NCI-H446 treated with DMSO at 0.1 percent for 48 hours (cell line): ENCODE results near the gene THEM5.
"Not testable (repeated sequence)": the region's sequence is repeated elsewhere in the genome, so short reads cannot be mapped to it uniquely, and the experiment has no call there.

ENCODE experiments used
- DNase-seq: peaks from one replicate; lab custom pipeline; 2025; lab: John Stamatoyannopoulos, UW

THEM5 gene, protein sequence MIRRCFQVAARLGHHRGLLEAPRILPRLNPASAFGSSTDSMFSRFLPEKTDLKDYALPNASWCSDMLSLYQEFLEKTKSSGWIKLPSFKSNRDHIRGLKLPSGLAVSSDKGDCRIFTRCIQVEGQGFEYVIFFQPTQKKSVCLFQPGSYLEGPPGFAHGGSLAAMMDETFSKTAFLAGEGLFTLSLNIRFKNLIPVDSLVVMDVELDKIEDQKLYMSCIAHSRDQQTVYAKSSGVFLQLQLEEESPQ

DNA sequence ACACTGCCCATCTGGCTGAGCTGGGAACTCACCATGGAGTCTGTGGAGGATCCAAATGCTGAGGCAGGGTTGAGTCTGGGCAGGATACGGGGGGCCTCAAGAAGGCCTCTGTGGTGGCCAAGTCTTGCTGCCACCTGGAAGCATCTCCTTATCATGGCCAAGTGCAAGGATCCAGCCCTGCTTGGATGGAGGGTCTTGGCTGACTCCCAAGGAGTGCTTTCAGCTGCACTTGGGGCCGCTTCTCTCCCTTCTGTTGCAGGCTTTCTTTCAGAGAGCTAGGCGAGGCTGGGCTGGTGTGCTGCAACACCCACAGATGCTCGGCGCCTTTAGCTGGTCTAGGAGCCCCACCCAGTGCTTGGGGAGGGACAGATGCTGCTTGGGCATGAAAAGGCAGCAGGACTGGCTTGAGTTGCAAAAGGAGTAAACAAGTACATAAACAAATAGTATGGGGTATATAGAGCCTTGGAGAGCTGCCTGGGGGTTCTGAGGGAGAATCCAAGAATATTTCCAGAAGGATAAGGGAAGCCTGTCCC, at the start of gene THEM5:
Gene THEM5, minus strand, starts transcription at position 302 of the 533 bp plus-strand sequence. Its CDS starts 147 bp downstream, at position 155.
- DNase-seq: peak; percentile 10

DNA sequence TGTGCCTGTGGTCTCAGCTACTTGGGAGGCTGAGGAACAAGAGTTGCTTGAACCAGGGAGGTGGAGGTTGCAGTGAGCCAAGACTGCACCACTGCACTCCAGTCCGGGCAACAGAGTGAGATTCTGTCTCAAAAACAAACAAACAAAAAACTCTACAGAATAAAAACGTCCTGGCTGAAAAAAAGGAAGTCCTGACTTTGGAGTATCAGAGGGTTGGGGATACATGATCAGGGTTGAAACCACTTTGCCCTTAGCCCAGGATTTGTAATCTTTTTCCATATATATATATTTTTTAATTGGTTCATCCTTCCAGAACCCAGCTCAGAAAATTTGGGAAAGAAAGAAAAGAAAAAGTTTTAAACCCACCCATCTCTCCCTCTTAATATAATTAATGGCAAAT, 49.3 kb upstream of the THEM5 start:
- no peak for DNase-seq

DNA sequence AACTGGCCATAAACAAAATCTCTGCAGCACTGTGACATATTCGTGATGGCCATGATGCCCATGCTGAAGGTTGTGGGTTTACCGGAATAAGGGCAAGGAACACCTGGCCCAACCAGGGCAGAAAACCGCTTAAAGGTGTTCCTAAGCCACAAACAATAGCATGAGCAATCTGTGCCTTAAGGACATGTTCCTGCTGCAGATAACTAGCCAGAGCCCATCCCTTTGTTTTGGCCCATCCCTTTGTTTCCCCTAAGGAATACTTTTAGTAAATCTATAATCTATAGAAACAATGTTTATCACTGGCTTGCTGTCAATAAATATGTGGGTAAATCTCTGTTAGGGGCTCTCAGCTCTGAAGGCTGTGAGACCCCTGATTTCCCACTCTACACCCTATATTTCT, 47.3 kb upstream of the THEM5 start:
- not testable (repeated sequence) for DNase-seq

DNA sequence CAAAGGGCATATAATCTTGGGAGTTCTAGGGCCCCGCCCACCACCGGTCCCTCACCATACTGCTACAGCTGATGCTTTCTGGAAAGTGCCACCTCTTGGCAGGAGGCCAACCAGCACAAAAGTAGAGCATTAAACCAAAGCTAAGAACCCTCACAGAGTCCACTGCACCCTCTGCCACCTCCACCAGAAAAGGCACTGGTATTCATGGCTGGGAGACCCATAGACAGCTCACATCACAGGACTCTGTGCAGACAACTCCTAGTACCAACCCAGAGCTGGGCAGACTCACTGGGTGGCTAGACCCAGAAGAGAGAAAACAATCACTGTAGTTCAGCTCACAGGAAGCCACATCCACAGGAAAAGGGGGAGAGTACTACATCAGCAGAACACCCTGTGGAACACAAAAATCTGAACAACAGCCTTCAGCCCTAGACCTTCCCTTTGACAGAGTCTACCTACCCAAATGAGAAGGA, 45.0 kb upstream of the THEM5 start:
- no peak for DNase-seq

DNA sequence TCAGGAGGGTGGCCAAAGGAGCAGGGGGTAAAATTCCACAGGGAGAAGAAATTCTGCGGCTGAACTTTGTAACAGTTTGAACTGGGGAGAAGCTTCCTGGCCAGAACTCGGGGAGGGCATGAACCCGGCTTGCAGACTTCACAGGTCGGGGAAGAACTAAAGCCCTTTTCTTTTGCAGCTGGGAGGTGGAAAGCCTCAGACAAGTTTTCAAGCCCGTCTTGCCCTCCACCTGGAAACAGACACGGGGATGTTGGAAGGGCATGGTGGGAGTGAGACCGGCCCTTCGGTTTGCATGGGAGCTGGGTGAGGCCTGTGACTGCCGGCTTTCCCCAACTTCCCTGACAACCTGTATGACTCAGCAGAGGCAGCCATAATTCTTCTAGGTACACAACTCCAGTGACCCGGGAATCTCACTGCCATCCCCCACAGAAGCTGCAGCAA, 44.5 kb upstream of the THEM5 start:
- DNase-seq: no peak

DNA sequence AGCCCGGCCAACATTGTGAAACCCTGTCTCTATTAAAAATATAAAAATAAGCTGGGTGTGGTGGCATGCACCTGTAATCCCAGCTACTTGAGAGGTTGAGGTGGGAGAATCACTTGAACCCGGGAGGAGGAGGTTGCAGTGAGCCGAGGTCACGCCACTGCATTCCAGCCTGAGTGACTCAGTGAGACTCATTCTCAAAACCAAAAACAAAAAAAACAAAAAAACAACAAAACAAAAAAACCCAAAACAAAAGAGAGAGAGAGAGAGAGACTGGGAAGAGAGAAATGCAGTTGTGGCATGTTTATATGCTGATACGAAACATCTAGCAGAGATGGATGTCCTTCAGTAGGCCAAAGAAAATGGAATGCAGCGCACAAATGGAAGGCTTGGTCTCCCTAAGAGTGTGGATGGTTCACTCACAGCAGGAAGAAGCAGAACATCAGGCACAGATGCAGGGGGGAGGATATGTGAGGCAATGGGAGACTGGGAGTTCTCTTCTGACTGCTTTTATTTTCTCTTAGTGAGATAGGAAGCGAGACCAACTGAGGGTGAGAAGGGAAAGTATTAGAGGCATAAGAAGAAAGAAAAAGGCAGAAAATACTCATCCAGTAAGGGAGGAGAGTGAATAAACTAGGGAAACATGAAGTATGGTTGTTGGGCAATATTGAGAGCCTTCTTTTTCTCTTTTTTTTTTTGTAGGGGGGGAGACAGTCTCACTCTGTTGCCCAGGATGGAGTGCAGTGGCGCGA, 39.8 kb upstream of the THEM5 start:
- no peak for DNase-seq

DNA sequence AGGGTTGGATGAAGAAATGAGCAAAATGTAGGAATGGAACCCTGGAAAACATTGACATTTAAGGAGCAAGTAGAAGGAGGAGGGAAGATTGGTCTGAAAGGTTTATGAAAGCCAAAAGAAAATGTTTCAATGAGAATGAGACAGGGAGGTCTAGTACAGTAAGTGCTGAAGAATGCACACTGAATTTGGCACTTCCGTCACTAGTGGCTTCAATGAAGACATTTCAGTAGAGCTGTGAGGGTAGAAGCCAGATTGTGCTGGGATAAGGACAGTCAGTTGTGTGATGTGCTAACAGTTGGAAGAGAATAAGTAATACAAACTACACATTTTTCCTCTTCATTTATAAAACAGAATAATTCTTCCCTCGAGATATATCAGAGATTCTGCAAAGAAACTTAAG, 38.7 kb upstream of the THEM5 start:
- DNase-seq: no peak

DNA sequence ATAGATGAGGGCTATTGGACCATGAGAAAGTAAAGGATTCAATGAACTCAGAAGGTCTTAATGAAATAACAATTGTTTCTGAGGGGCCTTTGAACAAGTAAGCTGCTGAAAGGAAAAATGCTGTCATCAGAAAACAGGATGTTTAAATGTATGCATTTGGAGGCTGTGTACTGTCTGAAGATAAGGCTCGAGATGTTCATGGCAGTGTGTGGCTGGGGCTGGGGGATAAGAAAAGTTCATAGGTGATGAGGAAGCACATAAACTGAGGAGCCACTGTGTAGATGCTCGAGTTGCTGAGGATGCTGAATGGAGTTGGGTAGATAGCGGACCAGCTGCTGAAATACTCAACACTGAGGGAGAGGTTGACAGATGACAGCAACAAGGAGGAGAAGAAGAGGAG, 38.0 kb upstream of the THEM5 start:
- DNase-seq: no peak

DNA sequence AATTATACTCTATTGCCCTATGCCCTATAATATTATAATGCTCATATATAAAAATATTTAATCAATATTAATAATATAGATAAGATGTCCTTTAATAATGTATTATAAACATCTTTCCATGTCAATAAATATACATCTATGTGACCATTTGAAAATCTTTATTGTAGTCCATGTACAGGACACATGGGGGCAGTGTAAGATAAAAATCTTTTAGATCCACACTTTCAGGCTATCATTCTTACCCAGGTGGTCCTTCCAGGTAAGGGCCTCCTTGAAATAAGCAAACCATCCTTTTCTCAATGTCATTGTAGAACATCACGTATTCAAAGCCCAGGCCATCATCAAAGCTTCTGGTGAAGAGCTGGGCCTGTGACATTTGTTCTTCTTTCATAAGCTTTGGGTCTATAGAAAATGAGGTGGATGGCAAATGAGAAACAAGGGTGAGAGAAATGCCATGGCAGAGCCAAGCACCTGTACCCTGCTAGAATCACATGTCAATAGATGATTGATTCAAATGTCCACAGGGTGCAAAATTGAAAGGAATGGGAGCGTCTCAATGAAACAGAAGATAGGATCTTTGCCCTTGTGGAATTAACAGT, 35.6 kb upstream of the THEM5 start:
- DNase-seq: no peak

DNA sequence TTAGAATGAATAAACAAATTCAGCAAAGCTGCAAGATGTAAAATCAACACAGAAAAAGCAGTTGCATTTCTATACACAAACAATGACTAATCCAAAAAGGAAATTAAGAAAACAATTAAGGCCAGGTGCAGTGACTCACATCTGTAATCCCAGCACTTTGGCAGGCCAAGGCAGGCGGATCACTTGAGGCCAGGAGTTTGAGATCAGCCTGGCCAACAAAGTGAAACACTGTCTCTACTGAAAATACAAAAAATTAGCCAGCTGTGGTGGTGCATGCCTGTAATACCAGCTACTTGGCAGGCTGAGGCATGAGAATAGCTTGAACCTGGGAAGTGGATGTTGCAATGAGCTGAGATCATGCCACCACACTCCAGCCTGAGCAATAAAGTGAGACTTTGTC, 33.5 kb upstream of the THEM5 start:
- no peak for DNase-seq

DNA sequence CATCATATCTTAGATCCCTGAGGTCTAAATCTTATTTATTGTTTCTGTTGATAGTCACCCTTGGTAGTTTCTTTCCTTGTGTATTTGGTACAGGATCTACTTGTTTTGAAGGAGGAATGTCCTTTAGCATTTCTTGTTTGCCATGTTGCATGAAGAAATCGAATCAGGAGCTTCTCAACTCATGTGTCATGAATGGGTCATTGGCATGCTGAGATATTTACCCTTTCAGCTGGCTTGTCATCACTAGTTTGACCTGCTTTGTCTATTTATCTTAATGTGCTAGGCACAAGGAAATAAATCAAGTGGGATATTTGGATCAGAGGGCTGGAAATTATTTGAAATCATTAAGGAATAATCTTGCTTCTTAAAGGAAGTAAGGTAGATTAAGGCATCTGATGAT, 32.0 kb upstream of the THEM5 start:
- DNase-seq: no peak

DNA sequence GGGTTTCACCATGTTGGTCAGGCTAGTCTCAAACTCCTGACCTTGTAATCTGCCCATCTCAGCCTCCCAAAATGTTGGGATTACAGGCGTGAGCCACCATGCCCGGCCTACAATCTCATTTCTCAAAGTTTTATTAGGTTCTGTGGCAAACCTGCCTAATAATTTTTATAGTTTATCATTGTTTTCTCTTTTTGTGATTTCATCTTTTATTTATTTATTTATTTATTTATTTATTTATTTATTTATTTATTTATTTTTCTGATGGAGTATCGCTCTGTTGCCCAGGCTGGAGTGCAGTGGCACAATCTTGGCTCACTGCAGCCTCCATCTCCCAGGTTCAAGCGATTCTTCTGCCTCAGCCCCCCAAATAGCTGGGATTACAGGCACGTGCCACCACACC, 31.4 kb upstream of the THEM5 start:
- DNase-seq: not testable (repeated sequence)

DNA sequence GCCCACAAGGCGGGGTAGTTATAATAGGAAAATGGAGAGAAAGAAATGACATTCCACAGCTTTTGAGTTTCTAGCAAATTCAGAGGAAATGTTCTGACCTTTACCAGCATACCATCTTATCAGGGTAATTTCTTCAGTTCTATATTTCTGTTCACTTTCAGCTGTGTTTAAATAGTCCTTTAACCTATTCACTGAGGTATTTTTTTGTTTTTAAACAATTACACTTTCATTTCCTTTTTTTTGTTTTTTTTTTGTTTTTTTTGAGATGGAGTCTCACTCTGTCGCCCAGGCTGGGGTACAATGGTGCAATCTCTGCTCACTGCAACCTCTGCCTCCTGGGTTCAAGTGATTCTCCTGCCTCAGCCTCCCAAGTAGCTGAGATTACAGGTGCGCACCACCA, 30.9 kb upstream of the THEM5 start:
- DNase-seq: not testable (repeated sequence)

DNA sequence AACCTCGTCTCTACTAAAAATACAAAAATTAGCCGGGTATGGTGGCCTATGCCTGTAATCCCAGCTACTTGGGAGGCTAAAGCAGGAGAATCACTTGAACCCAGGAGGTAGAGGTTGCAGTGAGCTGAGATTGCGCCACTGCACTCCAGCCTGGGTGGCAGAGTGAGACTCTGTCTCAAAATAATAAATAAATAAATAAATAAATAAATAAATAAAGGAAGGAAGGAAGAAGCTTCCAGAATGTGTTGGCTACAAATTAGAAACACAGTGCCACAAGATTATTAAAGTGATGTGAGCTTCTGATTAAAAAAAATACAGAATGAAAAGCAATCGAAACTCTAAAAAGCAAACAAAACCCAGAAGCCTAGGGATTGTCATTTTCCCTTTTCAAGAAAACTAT, 30.4 kb upstream of the THEM5 start:
- not testable (repeated sequence) for DNase-seq

DNA sequence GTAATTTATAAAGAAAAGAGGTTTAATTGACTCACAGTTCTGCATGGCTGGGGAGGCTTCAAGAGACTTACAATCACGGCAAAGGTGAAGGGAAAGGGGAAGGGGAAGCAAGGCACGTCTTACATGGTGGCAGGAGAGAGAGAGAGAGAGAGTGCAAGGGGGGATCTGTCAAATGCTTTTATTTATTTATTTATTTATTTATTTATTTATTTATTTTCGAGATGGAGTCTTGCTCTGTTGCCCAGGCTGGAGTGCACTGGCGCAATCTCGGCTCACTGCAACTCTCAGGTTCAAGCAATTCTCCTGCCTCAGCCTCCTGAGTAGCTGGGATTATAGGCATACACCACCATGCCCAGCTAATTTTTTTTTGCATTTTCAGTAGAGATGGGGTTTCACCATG, 29.4 kb upstream of the THEM5 start:
- not testable (repeated sequence) for DNase-seq

DNA sequence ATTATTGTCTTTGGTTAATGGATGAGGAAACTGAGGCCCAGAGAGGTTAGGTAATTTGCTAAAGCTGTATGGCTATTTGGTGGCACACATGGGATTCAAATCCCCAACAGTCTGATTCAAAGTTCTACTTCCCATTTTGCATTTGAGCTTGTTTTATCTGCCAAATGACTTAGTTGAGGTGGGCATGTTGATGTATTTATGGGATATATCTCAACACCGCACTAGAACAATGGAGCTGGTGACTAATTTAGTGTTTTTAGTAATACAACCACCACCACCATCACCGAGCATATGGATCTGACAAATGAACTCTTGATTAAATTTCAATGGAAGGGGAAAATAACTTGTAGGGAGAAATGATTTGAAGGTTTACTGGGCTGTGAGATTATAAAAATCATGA, 29.0 kb upstream of the THEM5 start:
- no peak for DNase-seq

DNA sequence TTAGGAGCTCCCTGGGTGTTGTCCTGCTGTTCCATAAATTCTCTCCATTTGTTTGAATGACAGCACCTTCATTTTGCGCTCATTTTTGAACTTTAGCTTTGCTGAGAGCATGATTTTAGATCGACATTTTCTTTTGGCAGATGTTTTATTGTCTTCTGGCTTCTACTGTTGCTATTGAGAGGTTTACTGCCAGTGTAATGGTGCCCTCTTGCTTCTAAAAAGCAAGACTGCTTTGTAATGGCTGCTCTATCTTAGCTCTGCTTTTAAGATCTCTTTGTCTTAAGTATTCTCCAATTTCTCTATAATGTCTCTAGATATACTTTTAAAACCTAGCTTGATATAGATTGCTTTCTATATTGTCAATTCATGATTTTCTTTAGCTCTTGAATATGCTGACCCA, 28.0 kb upstream of the THEM5 start:
- no peak for DNase-seq

DNA sequence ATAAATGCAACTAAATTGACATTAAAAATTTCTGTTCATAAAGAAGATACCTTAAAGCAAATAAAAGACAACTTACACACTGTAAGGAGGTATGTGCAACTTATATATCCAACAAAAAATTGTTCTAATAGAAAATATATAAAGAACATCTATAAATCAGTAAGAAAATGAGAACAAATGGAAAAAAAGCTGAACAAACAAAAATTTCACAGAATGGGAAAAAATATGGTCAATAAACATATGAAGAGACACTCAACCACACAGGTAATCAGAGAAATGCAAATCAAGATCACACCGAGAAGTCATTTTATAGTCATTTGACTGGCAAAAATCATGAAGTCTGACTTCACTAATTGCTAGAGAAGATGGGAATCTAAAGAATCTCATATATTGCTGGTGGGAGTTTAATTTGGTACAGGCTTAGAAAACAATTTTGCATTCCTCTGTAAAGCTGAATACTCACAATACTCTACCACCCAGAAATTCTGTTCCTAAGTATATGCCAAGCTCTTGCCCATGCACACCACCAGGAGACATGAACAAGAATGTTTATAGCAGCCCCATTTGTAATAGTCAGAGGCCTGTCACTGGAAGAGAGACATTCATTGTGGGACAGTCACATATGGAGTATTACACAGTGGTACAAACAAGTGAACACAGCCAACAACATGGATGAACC, 22.0 kb upstream of the THEM5 start:
- DNase-seq: no peak

DNA sequence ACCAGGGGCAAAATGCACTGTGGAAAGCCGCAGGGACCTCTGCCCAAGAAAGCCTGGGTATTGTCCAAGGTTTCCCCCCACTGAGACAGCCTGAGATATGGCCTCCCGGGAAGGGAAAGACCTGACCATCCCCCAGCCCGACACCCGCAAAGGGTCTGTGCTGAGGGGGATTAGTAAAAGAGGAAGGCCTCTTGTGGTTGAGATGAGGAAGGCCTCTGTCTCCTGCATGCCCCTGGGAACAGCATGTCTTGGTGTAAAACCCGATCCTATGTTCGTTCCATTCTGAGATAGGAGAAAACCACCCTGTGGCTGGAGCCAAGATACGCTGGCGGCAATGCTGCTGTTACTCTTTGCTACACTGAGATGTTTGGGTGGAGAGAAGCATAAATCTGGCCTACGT, 19.3 kb upstream of the THEM5 start:
- DNase-seq: not testable (repeated sequence)

DNA sequence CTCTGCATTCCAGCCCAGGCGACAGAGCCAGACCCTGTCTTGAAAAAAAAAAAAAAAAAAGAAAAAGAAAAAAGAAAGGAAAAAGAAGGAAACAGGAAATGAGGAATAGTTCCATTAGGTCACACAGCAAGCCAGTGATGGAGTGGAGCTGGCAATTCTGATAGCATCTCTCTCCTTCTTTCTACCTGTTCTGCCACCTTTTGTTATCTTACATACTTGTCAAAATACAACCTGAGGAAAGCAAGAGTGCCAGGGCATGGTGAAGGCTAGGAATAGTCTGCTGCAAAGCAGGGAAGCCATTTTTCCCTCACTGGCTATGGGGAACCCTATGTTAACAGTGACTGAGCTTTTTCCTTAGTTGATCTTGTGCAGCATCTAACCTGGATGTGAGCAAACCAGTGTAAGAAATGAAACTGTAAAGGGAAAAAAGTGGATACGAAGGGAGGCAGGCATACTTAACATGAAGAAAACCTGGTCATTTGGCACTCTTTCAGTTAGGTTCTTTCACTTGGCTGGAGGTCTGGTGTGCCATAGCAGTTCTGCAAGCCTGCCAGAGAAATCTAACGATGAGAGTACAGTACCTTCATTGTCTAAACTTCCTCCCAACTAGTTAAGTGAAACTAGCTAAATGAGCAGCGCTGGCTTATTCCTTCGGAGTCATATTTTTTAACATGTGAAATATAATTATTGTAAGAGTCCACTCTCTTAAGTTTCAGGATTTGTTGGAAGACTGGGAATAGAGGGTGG, 17.9 kb upstream of the THEM5 start:
- DNase-seq: no peak

DNA sequence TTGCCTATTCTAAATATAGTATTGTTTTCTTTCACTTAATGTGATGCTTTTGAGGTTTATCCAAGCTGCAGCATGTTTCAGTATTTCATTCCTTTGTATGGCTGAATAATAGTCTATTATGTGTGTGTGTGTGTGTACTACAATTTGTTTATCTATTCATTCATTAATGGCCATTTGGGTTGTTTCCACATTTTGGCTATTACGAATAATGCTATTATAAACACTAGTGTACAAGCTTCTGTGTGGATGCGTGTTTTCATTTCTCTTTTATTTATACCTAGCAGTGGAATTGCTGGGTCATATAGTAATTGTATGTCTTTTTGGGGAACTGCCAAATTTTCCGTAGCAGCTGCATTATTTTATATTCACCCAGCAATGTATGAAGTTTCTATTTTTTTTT, 15.0 kb upstream of the THEM5 start:
- no peak for DNase-seq
